Hepatocyte (in vitro differentiated cells): Measurements from ENCODE around the gene DPF3.

Source experiments
- EZH2 ChIP-seq: fragments of 200-600 bp; sonication (generic); IDR thresholded peaks from 2 replicates; pipeline ENCODE4 v1.6.1; 2016; ENCODE audit warnings: antibody characterized with exemption, mild to moderate bottlenecking, borderline replicate concordance
- TF ChIP-seq, protein P1 (sequence below): fragments of 200-600 bp; sonication (generic); IDR thresholded peaks from 2 replicates; pipeline ENCODE4 v1.5.1; 2016; ENCODE audit warnings: antibody characterized with exemption, mild to moderate bottlenecking; ENCODE audit not compliant: poor library complexity

GRCh38 chr14:72925171-72925759 is 31.4 kb upstream of the DPF3 start:
- TF ChIP-seq, protein P1, sequence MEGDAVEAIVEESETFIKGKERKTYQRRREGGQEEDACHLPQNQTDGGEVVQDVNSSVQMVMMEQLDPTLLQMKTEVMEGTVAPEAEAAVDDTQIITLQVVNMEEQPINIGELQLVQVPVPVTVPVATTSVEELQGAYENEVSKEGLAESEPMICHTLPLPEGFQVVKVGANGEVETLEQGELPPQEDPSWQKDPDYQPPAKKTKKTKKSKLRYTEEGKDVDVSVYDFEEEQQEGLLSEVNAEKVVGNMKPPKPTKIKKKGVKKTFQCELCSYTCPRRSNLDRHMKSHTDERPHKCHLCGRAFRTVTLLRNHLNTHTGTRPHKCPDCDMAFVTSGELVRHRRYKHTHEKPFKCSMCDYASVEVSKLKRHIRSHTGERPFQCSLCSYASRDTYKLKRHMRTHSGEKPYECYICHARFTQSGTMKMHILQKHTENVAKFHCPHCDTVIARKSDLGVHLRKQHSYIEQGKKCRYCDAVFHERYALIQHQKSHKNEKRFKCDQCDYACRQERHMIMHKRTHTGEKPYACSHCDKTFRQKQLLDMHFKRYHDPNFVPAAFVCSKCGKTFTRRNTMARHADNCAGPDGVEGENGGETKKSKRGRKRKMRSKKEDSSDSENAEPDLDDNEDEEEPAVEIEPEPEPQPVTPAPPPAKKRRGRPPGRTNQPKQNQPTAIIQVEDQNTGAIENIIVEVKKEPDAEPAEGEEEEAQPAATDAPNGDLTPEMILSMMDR, result no peak
- no peak for TF ChIP-seq EZH2
